Peyer's patch (tissue), 4 donors: ENCODE results near the gene APOC3.

Experiments used
- POLR2A ChIP-seq, 2 donors: fragments of 450-650 bp; IDR thresholded peaks; one replicate each; pipeline ENCODE4 v1.5.1; 2017; ENCODE audit warnings: antibody characterized with exemption in 2 of 2, mild to moderate bottlenecking in 2 of 2, moderate library complexity in 2 of 2
- TF ChIP-seq, protein P1 (sequence below), 6 experiments: fragments of 450-650 bp in 4 of 6; fragments of 200-600 bp in 2 of 6; sonication (generic) in 1 of 6; IDR thresholded peaks; one replicate each; pipeline ENCODE4 v1.5.1; 2017 to 2019; ENCODE audit warnings: antibody characterized with exemption in 6 of 6, mild to moderate bottlenecking in 3 of 6, moderate library complexity in 1 of 6

- TF ChIP-seq POLR2A (IDR thresholded peaks at IDR 0.05): no peak
- TF ChIP-seq, protein P1, sequence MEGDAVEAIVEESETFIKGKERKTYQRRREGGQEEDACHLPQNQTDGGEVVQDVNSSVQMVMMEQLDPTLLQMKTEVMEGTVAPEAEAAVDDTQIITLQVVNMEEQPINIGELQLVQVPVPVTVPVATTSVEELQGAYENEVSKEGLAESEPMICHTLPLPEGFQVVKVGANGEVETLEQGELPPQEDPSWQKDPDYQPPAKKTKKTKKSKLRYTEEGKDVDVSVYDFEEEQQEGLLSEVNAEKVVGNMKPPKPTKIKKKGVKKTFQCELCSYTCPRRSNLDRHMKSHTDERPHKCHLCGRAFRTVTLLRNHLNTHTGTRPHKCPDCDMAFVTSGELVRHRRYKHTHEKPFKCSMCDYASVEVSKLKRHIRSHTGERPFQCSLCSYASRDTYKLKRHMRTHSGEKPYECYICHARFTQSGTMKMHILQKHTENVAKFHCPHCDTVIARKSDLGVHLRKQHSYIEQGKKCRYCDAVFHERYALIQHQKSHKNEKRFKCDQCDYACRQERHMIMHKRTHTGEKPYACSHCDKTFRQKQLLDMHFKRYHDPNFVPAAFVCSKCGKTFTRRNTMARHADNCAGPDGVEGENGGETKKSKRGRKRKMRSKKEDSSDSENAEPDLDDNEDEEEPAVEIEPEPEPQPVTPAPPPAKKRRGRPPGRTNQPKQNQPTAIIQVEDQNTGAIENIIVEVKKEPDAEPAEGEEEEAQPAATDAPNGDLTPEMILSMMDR (IDR thresholded peaks at IDR 0.05): no peak
Measured at GRCh38 chr11:116793772-116794097, 36.0 kb upstream of the APOC3 start.
